ENCODE results near the gene APOL5.

The APOL5 gene

DNA sequence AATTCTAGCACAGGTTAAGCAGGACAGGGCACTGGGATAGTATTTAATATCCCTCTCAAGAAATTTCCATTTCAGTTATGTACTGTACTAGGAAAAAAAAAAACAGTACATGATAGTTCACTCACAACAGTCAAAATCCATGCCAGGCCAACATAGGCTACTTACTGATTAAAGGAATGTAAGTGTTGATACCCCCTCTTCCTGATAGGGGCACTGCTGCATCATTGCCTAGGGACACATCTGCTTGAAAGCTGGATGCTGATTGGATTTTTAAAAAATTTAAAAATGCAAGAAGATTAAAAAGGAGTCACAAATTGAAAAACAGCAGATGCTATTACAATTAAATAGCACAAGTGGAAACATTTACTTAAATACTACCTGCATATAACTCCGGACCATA, 43.4 kb downstream of the APOL5 start:
- TF ChIP-seq POLR2AphosphoS5 (IDR thresholded peaks at IDR 0.05; ENCODE audit: low read depth) (no peak), SPI1 (IDR thresholded peaks at IDR 0.05; ENCODE audit: borderline replicate concordance, low read depth) (no peak), GABPA (IDR thresholded peaks at IDR 0.05; ENCODE audit: low read depth) (no peak)
- TF ChIP-seq, protein P1, sequence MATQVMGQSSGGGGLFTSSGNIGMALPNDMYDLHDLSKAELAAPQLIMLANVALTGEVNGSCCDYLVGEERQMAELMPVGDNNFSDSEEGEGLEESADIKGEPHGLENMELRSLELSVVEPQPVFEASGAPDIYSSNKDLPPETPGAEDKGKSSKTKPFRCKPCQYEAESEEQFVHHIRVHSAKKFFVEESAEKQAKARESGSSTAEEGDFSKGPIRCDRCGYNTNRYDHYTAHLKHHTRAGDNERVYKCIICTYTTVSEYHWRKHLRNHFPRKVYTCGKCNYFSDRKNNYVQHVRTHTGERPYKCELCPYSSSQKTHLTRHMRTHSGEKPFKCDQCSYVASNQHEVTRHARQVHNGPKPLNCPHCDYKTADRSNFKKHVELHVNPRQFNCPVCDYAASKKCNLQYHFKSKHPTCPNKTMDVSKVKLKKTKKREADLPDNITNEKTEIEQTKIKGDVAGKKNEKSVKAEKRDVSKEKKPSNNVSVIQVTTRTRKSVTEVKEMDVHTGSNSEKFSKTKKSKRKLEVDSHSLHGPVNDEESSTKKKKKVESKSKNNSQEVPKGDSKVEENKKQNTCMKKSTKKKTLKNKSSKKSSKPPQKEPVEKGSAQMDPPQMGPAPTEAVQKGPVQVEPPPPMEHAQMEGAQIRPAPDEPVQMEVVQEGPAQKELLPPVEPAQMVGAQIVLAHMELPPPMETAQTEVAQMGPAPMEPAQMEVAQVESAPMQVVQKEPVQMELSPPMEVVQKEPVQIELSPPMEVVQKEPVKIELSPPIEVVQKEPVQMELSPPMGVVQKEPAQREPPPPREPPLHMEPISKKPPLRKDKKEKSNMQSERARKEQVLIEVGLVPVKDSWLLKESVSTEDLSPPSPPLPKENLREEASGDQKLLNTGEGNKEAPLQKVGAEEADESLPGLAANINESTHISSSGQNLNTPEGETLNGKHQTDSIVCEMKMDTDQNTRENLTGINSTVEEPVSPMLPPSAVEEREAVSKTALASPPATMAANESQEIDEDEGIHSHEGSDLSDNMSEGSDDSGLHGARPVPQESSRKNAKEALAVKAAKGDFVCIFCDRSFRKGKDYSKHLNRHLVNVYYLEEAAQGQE (IDR thresholded peaks at IDR 0.05; ENCODE audit: insufficient replicate concordance, low read depth), result no peak
- TF ChIP-seq, protein P2, sequence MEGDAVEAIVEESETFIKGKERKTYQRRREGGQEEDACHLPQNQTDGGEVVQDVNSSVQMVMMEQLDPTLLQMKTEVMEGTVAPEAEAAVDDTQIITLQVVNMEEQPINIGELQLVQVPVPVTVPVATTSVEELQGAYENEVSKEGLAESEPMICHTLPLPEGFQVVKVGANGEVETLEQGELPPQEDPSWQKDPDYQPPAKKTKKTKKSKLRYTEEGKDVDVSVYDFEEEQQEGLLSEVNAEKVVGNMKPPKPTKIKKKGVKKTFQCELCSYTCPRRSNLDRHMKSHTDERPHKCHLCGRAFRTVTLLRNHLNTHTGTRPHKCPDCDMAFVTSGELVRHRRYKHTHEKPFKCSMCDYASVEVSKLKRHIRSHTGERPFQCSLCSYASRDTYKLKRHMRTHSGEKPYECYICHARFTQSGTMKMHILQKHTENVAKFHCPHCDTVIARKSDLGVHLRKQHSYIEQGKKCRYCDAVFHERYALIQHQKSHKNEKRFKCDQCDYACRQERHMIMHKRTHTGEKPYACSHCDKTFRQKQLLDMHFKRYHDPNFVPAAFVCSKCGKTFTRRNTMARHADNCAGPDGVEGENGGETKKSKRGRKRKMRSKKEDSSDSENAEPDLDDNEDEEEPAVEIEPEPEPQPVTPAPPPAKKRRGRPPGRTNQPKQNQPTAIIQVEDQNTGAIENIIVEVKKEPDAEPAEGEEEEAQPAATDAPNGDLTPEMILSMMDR (IDR thresholded peaks at IDR 0.05; ENCODE audit: insufficient read depth, low read length), result no peak
- DNase-seq (ENCODE audit: low read depth in 1 of 2, low spot score in 1 of 2), result no peak
- Histone ChIP-seq H3K27me3 (ENCODE audit: insufficient read depth, poor library complexity, severe bottlenecking) (no peaks in the 10 kb centered on the region), H3K4me3 (replicated peaks; ENCODE audit: insufficient read depth, low read length) (no peak overlapping the region), H3K27ac (replicated peaks) (no peak overlapping the region)

DNA sequence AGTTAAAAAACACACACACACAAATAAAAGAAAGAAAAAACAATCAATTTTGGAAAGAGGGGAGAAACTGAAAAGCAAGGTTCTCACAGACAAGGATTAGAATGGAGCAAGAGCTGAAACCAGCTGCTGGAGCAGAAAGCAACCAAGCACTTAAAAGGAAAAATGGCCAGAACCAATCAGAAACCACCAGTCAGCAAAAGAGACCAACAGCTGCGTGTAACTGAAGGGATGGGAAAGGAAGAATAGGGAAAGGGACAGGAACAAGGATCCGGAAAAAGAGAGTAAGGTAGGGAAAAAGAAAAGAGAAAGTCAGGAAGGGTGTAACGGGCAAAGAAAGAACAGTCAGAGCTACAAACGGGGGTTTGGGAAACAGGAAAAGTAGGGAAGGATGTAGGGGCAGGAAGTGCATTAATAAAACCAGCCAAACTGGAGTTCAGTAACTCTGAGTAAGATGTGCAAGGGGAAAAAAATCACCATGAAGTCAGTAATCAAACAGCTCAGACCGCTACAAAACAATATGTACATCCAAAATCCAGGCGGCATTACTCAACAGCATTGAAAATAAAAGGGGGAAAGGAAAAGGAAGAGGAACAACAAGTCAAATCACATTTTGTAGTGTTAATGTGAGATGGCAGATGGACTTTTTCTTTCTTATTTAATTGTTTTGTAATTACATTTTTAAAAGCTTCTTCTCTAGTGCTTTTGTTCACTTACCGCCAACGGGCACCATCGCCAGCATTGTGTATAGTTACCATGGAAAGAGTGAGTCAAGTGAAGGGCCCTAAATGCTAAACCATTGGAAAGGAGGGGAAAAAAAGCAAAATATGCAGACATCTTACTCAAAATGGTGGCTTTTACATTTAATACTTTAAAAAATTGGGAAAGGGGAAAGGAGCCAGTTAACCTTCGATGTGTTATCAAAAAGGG, 49.2 kb downstream of the APOL5 start:
- H3K4me3 ChIP-seq (replicated peaks; ENCODE audit: insufficient read depth, low read length), result no peak overlapping the region
- peaks cover 6% of the 10 kb centered on the region for H3K27me3 ChIP-seq (ENCODE audit: insufficient read depth, poor library complexity, severe bottlenecking)
- DNase-seq (ENCODE audit: low read depth in 1 of 2, low spot score in 1 of 2), result no peak
- TF ChIP-seq POLR2AphosphoS5 (IDR thresholded peaks at IDR 0.05; ENCODE audit: low read depth), result no peak
- TF ChIP-seq, protein P1 (IDR thresholded peaks at IDR 0.05; ENCODE audit: insufficient replicate concordance, low read depth), result no peak
- TF ChIP-seq, protein P2 (IDR thresholded peaks at IDR 0.05; ENCODE audit: insufficient read depth, low read length), result no peak
- TF ChIP-seq GABPA (IDR thresholded peaks at IDR 0.05; ENCODE audit: low read depth), result no peak
- TF ChIP-seq SPI1 (IDR thresholded peaks at IDR 0.05; ENCODE audit: borderline replicate concordance, low read depth), result no peak
- no peak overlapping the region for H3K27ac ChIP-seq (replicated peaks)

DNA sequence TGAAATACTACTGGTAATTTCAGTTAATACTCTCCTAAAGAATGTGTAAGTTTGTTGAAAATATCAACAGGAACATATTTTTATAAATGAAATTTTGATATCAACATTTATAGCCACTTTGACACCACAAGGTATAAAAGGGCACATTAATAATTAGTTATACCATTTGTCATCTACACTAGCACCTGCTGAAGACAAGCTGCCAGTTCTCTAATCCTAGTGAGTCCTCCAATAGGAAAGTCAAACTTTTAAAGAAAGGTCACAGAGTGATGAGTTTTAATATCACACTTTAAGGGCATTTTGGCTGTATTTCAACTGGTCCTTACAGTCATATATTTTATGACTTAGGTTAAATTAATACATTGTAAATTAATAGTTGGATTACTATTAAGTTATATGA, 52.3 kb downstream of the APOL5 start:
- no peak overlapping the region for H3K27ac ChIP-seq (replicated peaks)
- DNase-seq (ENCODE audit: low read depth in 1 of 2, low spot score in 1 of 2), result no peak
- no peak overlapping the region for H3K4me3 ChIP-seq (replicated peaks; ENCODE audit: insufficient read depth, low read length)
- peaks cover 21% of the 10 kb centered on the region for H3K27me3 ChIP-seq (ENCODE audit: insufficient read depth, poor library complexity, severe bottlenecking)
- TF ChIP-seq GABPA (IDR thresholded peaks at IDR 0.05; ENCODE audit: low read depth) (no peak), POLR2AphosphoS5 (IDR thresholded peaks at IDR 0.05; ENCODE audit: low read depth) (no peak), SPI1 (IDR thresholded peaks at IDR 0.05; ENCODE audit: borderline replicate concordance, low read depth) (no peak)
- TF ChIP-seq, protein P1 (IDR thresholded peaks at IDR 0.05; ENCODE audit: insufficient replicate concordance, low read depth), result no peak
- TF ChIP-seq, protein P2 (IDR thresholded peaks at IDR 0.05; ENCODE audit: insufficient read depth, low read length), result no peak

Data from HL-60 (cell line).